SU-DHL-6 (cell line): ENCODE measurements around the gene SP2.

ENCODE experiments used
- H2AFZ ChIP-seq: fragments of 200-600 bp; sonication (generic); 2 replicates; pipeline ENCODE4 v1.6.1; 2014; ENCODE audit warnings: low read depth, mild to moderate bottlenecking, moderate library complexity, mixed read lengths, antibody characterized with exemption, low read length; ENCODE audit not compliant: severe bottlenecking
- H3F3A ChIP-seq: fragments of 200-600 bp; shearing (Covaris generic); 2 replicates; pipeline ENCODE4 v1.6.0; 2016; ENCODE audit warnings: antibody characterized with exemption, mild to moderate bottlenecking; ENCODE audit not compliant: insufficient read depth
- H3K27ac ChIP-seq: fragments of 200-600 bp; sonication (generic); 2 replicates; pipeline ENCODE4 v1.5.1; 2016; ENCODE audit warnings: low read depth, mild to moderate bottlenecking, low read length, moderate library complexity, mixed read lengths
- H3K27me3 ChIP-seq: fragments of 200-600 bp; sonication (generic), shearing (Covaris generic); 2 replicates; pipeline ENCODE4 v1.6.0; 2014; ENCODE audit warnings: mild to moderate bottlenecking, low read length
- H3K36me3 ChIP-seq: fragments of 200-600 bp; sonication (generic); 2 replicates; pipeline ENCODE4 v1.6.1; 2014; ENCODE audit warnings: mild to moderate bottlenecking, low read length, mixed read lengths
- H3K4me2 ChIP-seq: fragments of 300-600, 200-600 bp; shearing (Covaris generic), sonication (generic); 2 replicates; pipeline ENCODE4 v1.6.0; 2014; ENCODE audit warnings: low read length, low read depth, mild to moderate bottlenecking; ENCODE audit not compliant: poor library complexity, severe bottlenecking
- H3K4me3 ChIP-seq: fragments of 200-600 bp; sonication (generic); 2 replicates; pipeline ENCODE4 v1.5.1; 2014; ENCODE audit warnings: antibody characterized with exemption, low read length, mild to moderate bottlenecking, mixed read lengths; ENCODE audit not compliant: insufficient read depth, poor library complexity, severe bottlenecking
- H3K79me2 ChIP-seq: fragments of 200-600 bp; sonication (generic); 2 replicates; pipeline ENCODE4 v1.6.1; 2014; ENCODE audit warnings: mild to moderate bottlenecking, low read length, moderate library complexity; ENCODE audit not compliant: insufficient read depth
- H3K9ac ChIP-seq: fragments of 200-600 bp; sonication (generic); 2 replicates; pipeline ENCODE4 v1.7.0; 2014; ENCODE audit warnings: mild to moderate bottlenecking, low read length
- H3K9me2 ChIP-seq: fragments of 200-600 bp; sonication (generic); replicated peaks from 2 replicates; pipeline ENCODE4 v1.6.1; 2014; ENCODE audit warnings: low read length; ENCODE audit not compliant: insufficient read depth
- H3K9me3 ChIP-seq: fragments of 200-600 bp; sonication (generic); 2 replicates; pipeline ENCODE4 v1.6.1; 2014; ENCODE audit warnings: low read length, mixed read lengths; ENCODE audit not compliant: insufficient read depth
- H4K20me1 ChIP-seq: fragments of 200-600 bp; sonication (generic); 2 replicates; pipeline ENCODE4 v1.6.1; 2014; ENCODE audit warnings: low read depth, mild to moderate bottlenecking, antibody characterized with exemption, low read length, moderate library complexity, mixed read lengths
- CTCF ChIP-seq: fragments of 200-600 bp; sonication (generic); IDR thresholded peaks from one replicate; pipeline ENCODE4 v1.5.1; 2017; ENCODE audit warnings: antibody characterized with exemption, mild to moderate bottlenecking, low read length, moderate library complexity; ENCODE audit not compliant: insufficient read depth, poor library complexity, severe bottlenecking
- EZH2phosphoT487 ChIP-seq: fragments of 200-600 bp; sonication (generic), shearing (Covaris generic); conservative IDR thresholded peaks from 2 replicates; pipeline ENCODE4 v1.6.1; 2018; ENCODE audit warnings: mild to moderate bottlenecking, antibody characterized with exemption, low read length, moderate library complexity, mixed read lengths

Gene SP2

GRCh38 chr17:47945529-47946508 lies 49.8 kb downstream of the SP2 start:
- no peak overlapping the region for H3K4me2 ChIP-seq
- H3K9ac ChIP-seq, result no peak overlapping the region
- H2AFZ ChIP-seq, result no peak overlapping the region
- peaks cover 11% of the 10 kb centered on the region for H3F3A ChIP-seq
- H3K9me3 ChIP-seq, result no peaks in the 10 kb centered on the region
- no peak for TF ChIP-seq CTCF
- no peak for TF ChIP-seq EZH2phosphoT487
- no peaks in the 10 kb centered on the region for H3K27me3 ChIP-seq
- no peaks in the 10 kb centered on the region for H3K9me2 ChIP-seq
- H3K27ac ChIP-seq, result no peak overlapping the region
- H3K79me2 ChIP-seq, result peaks cover 8% of the 10 kb centered on the region; the same call in 1 of the 2 replicates
- no peak overlapping the region for H3K4me3 ChIP-seq
- H3K36me3 ChIP-seq, result no peaks in the 10 kb centered on the region
- H4K20me1 ChIP-seq, result no peaks in the 10 kb centered on the region

GRCh38 chr17:47946516-47946915 lies 50.5 kb downstream of the SP2 start:
- H3K4me2 ChIP-seq, result no peak overlapping the region
- no peaks in the 10 kb centered on the region for H3K36me3 ChIP-seq
- no peak overlapping the region for H2AFZ ChIP-seq
- H4K20me1 ChIP-seq, result no peaks in the 10 kb centered on the region
- no peak overlapping the region for H3K4me3 ChIP-seq
- peaks cover 11% of the 10 kb centered on the region for H3F3A ChIP-seq
- H3K27me3 ChIP-seq, result no peaks in the 10 kb centered on the region
- TF ChIP-seq EZH2phosphoT487 (no peak), CTCF (no peak)
- H3K27ac ChIP-seq, result no peak overlapping the region
- no peaks in the 10 kb centered on the region for H3K9me2 ChIP-seq
- H3K9ac ChIP-seq, result no peak overlapping the region
- H3K79me2 ChIP-seq, result peaks cover 8% of the 10 kb centered on the region; the same call in 1 of the 2 replicates
- no peaks in the 10 kb centered on the region for H3K9me3 ChIP-seq

GRCh38 chr17:47946929-47947397 lies 50.9 kb downstream of the SP2 start:
- Histone ChIP-seq H3K79me2 (peaks cover 7% of the 10 kb centered on the region; the same call in 1 of the 2 replicates), H4K20me1 (no peaks in the 10 kb centered on the region), H3K4me3 (no peak overlapping the region), H3K9ac (no peak overlapping the region), H3K27ac (no peak overlapping the region), H2AFZ (no peak overlapping the region), H3K9me3 (no peaks in the 10 kb centered on the region), H3K36me3 (no peaks in the 10 kb centered on the region), H3K4me2 (no peak overlapping the region), H3K27me3 (no peaks in the 10 kb centered on the region), H3F3A (peaks cover 11% of the 10 kb centered on the region), H3K9me2 (no peaks in the 10 kb centered on the region)
- TF ChIP-seq CTCF (peak; percentile 90), EZH2phosphoT487 (no peak)
